H9 (cell line): ENCODE results near the gene C4orf36. TPM values are rescaled to one million over a fixed set of nuclear protein-coding genes. Genes with fewer than 3 reads are reported as not detected.

Experiments used
- DNase-seq: peaks from one replicate; pipeline ENCODE4 v3.0.0-alpha.2; 2017
- H2AFZ ChIP-seq: one replicate; pipeline ENCODE4 v1.6.1; 2013; ENCODE audit warnings: mild to moderate bottlenecking, low read length, control low read depth, moderate library complexity
- H2AK5ac ChIP-seq: 2 replicates; pipeline ENCODE4 v1.6.1; 2013; ENCODE audit warnings: low read length, control low read depth, mixed read lengths; ENCODE audit not compliant: insufficient read length
- H2BK120ac ChIP-seq: one replicate; pipeline ENCODE4 v1.6.1; 2013; ENCODE audit warnings: low read depth, mild to moderate bottlenecking, low read length, control low read depth, inconsistent platforms; ENCODE audit not compliant: poor library complexity, severe bottlenecking
- H2BK12ac ChIP-seq: 2 replicates; pipeline ENCODE4 v1.6.1; 2013; ENCODE audit warnings: low read length, control low read depth, mixed read lengths, low read depth; ENCODE audit not compliant: insufficient read length
- H2BK15ac ChIP-seq: 2 replicates; pipeline ENCODE4 v1.6.1; 2013; ENCODE audit warnings: low read depth, low read length, control low read depth
- H2BK20ac ChIP-seq: one replicate; pipeline ENCODE4 v1.6.1; 2013; ENCODE audit warnings: low read depth, mild to moderate bottlenecking, low read length, control low read depth, inconsistent platforms; ENCODE audit not compliant: poor library complexity, severe bottlenecking
- H2BK5ac ChIP-seq: 2 replicates; pipeline ENCODE4 v1.6.1; 2013; ENCODE audit warnings: low read length, control low read depth, mixed read lengths; ENCODE audit not compliant: insufficient read length
- H3K14ac ChIP-seq: 2 replicates; pipeline ENCODE4 v1.6.1; 2013; ENCODE audit warnings: low read length, control low read depth; ENCODE audit not compliant: insufficient read depth
- H3K18ac ChIP-seq: 2 replicates; pipeline ENCODE4 v1.6.1; 2013; ENCODE audit warnings: low read depth, mild to moderate bottlenecking, mixed read lengths, low read length, control low read depth; ENCODE audit not compliant: insufficient read length
- H3K23ac ChIP-seq: 2 replicates; pipeline ENCODE4 v1.6.1; 2013; ENCODE audit warnings: low read length, control low read depth, mixed read lengths, low read depth; ENCODE audit not compliant: insufficient read length
- H3K23me2 ChIP-seq: 2 replicates; pipeline ENCODE4 v1.6.1; 2013; ENCODE audit warnings: low read depth, mild to moderate bottlenecking, mixed read lengths, low read length, control low read depth; ENCODE audit not compliant: insufficient read length, poor library complexity, severe bottlenecking
- H3K27ac ChIP-seq: 2 replicates; pipeline ENCODE4 v1.5.1; 2013; ENCODE audit warnings: low read length, control low read depth, mixed read lengths, low read depth; ENCODE audit not compliant: insufficient read length
- H3K27me3 ChIP-seq: 2 replicates; pipeline ENCODE4 v1.6.1; 2013; ENCODE audit warnings: low read length, control low read depth, inconsistent platforms; ENCODE audit not compliant: insufficient read depth
- H3K4ac ChIP-seq: 2 replicates; pipeline ENCODE4 v1.6.1; 2013; ENCODE audit warnings: low read depth, mild to moderate bottlenecking, control low read depth, inconsistent platforms, low read length, moderate library complexity
- H3K4me1 ChIP-seq: 2 replicates; pipeline ENCODE4 v1.6.1; 2013; ENCODE audit warnings: low read length, control low read depth, inconsistent platforms; ENCODE audit not compliant: insufficient read depth
- H3K4me2 ChIP-seq: 2 replicates; pipeline ENCODE4 v1.6.1; 2013; ENCODE audit warnings: low read length, control low read depth, mixed read lengths; ENCODE audit not compliant: insufficient read length, insufficient read depth
- H3K56ac ChIP-seq: 2 replicates; pipeline ENCODE4 v1.6.1; 2013; ENCODE audit warnings: low read depth, mild to moderate bottlenecking, mixed read lengths, low read length, control low read depth; ENCODE audit not compliant: insufficient read length
- H3K79me1 ChIP-seq: 2 replicates; pipeline ENCODE4 v1.6.1; 2013; ENCODE audit warnings: low read depth, mild to moderate bottlenecking, moderate library complexity, low read length, control low read depth, inconsistent platforms; ENCODE audit not compliant: insufficient read depth, poor library complexity, severe bottlenecking
- H3K79me2 ChIP-seq: 2 replicates; pipeline ENCODE4 v1.6.1; 2013; ENCODE audit warnings: low read length, control low read depth, inconsistent platforms; ENCODE audit not compliant: insufficient read depth
- H3K9ac ChIP-seq: 2 replicates; pipeline ENCODE4 v1.6.1; 2013; ENCODE audit warnings: low read length, control low read depth, mixed read lengths; ENCODE audit not compliant: insufficient read length; ENCODE audit errors: extremely low read depth
- H3K9me3 ChIP-seq: one replicate; pipeline ENCODE4 v1.6.1; 2013; ENCODE audit warnings: low read depth, low read length, inconsistent platforms; ENCODE audit not compliant: control insufficient read depth
- H3T11ph ChIP-seq: one replicate; pipeline ENCODE4 v1.6.1; 2013; ENCODE audit warnings: mild to moderate bottlenecking, low read length, control low read depth, inconsistent platforms
- H4K20me1 ChIP-seq: one replicate; pipeline ENCODE4 v1.6.1; 2013; ENCODE audit not compliant: control insufficient read depth, insufficient read length, insufficient read depth
- H4K5ac ChIP-seq: 2 replicates; pipeline ENCODE4 v1.6.1; 2013; ENCODE audit warnings: low read depth, mild to moderate bottlenecking, mixed read lengths, low read length, control low read depth; ENCODE audit not compliant: insufficient read length
- H4K8ac ChIP-seq: replicated peaks from 2 replicates; pipeline ENCODE4 v1.6.1; 2013; ENCODE audit warnings: low read length, control low read depth, mixed read lengths, low read depth; ENCODE audit not compliant: insufficient read length
- H4K91ac ChIP-seq: 2 replicates; pipeline ENCODE4 v1.6.1; 2013; ENCODE audit warnings: low read depth, mild to moderate bottlenecking, moderate library complexity, mixed read lengths, low read length, control low read depth; ENCODE audit not compliant: insufficient read length
- H3K27ac Mint-ChIP-seq, 3 experiments: 2 replicates in 2 of 3; 3 replicates in 1 of 3; pipeline ENCODE4 v1.8.0; 2020 to 2021; ENCODE audit warnings: mixed read lengths in 3 of 3, mild to moderate bottlenecking in 1 of 3, moderate library complexity in 1 of 3
- H3K27me3 Mint-ChIP-seq: 2 replicates; pipeline ENCODE4 v1.8.0; 2021; ENCODE audit warnings: low read depth, mild to moderate bottlenecking, moderate library complexity, mixed read lengths
- H3K36me3 Mint-ChIP-seq, 3 experiments: 2 replicates in 2 of 3; 3 replicates in 1 of 3; pipeline ENCODE4 v1.8.0; 2020 to 2021; ENCODE audit warnings: low read depth in 3 of 3, mixed read lengths in 3 of 3; ENCODE audit not compliant: insufficient read depth in 1 of 3
- H3K4me1 Mint-ChIP-seq, 2 experiments: 2 replicates each; pipeline ENCODE4 v1.8.0; 2020; ENCODE audit warnings: mixed read lengths in 2 of 2
- H3K4me3 Mint-ChIP-seq, 2 experiments: 2 replicates in 1 of 2; 3 replicates in 1 of 2; pipeline ENCODE4 v1.8.0; 2020 to 2021; ENCODE audit warnings: mild to moderate bottlenecking in 2 of 2, mixed read lengths in 2 of 2, moderate library complexity in 1 of 2
- H3K9me3 Mint-ChIP-seq, 2 experiments: 2 replicates in 1 of 2; 3 replicates in 1 of 2; pipeline ENCODE4 v1.8.0; 2020; ENCODE audit warnings: mild to moderate bottlenecking in 2 of 2, mixed read lengths in 2 of 2, moderate library complexity in 1 of 2
- WGBS: extraction: QIAGEN DNeasy Blood & Tissue Kit; methylation state at CpG from one replicate; pipeline ENCODE4 v1.1.7; 2013; ENCODE audit warnings: missing lambda C conversion rate, low lambda C conversion rate, mixed read lengths; ENCODE audit not compliant: insufficient read length; ENCODE audit errors: extremely low coverage; 5-methylcytosine and 5-hydroxymethylcytosine counted together
- total RNA-seq: library from RNA; stranded (reverse); gene quantifications from 2 replicates; pipeline ENCODE4 v1.2.1, GENCODE V29; 2021
- TF ChIP-seq, protein P1 (sequence below): fragments of 200-600 bp; sonication (generic); conservative IDR thresholded peaks from 3 replicates; pipeline ENCODE4 v1.8.0; 2021; ENCODE audit warnings: antibody characterized with exemption, mild to moderate bottlenecking

Gene C4orf36
- total RNA-seq, 1 experiment from 2014 or later, result 2.2 TPM

- Histone ChIP-seq H3K27ac (no peak overlapping the region), H4K8ac (no peak overlapping the region), H3K23ac (no peak overlapping the region), H3K14ac (no peak overlapping the region), H3T11ph (no peak overlapping the region), H2BK15ac (no peak overlapping the region), H3K18ac (no peak overlapping the region), H3K79me2 (no peaks in the 10 kb centered on the region), H3K9ac (no peak overlapping the region), H3K79me1 (no peaks in the 10 kb centered on the region), H3K27me3 (no peaks in the 10 kb centered on the region), H4K91ac (no peak overlapping the region), H3K9me3 (no peaks in the 10 kb centered on the region), H4K5ac (no peak overlapping the region), H2BK12ac (no peak overlapping the region), H3K23me2 (no peaks in the 10 kb centered on the region), H2BK20ac (no peak overlapping the region), H3K4me2 (no peak overlapping the region), H2AK5ac (no peak overlapping the region), H3K4ac (no peak overlapping the region), H2BK120ac (no peak overlapping the region), H2BK5ac (no peak overlapping the region), H4K20me1 (no peaks in the 10 kb centered on the region), H2AFZ (no peak overlapping the region), H3K4me1 (no peaks in the 10 kb centered on the region), H3K56ac (no peak overlapping the region)
- Mint-ChIP-seq H3K36me3 (no peaks in the 10 kb centered on the region; a peak in 1 of 7 replicates), H3K27me3 (no peaks in the 10 kb centered on the region; the same call in 1 of the 2 replicates), H3K4me1 (no peaks in the 10 kb centered on the region), H3K4me3 (no peak overlapping the region), H3K27ac (no peak overlapping the region), H3K9me3 (no peaks in the 10 kb centered on the region)
- DNase-seq, result no peak
- TF ChIP-seq, protein P1, sequence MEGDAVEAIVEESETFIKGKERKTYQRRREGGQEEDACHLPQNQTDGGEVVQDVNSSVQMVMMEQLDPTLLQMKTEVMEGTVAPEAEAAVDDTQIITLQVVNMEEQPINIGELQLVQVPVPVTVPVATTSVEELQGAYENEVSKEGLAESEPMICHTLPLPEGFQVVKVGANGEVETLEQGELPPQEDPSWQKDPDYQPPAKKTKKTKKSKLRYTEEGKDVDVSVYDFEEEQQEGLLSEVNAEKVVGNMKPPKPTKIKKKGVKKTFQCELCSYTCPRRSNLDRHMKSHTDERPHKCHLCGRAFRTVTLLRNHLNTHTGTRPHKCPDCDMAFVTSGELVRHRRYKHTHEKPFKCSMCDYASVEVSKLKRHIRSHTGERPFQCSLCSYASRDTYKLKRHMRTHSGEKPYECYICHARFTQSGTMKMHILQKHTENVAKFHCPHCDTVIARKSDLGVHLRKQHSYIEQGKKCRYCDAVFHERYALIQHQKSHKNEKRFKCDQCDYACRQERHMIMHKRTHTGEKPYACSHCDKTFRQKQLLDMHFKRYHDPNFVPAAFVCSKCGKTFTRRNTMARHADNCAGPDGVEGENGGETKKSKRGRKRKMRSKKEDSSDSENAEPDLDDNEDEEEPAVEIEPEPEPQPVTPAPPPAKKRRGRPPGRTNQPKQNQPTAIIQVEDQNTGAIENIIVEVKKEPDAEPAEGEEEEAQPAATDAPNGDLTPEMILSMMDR, result no peak
- no CpG with 5 or more reads among the region's 1 CpG for WGBS
Observed at GRCh38 chr4:86833615-86834014, 58.6 kb downstream of the C4orf36 start.
